Retinal pigment epithelial cell (primary cell): Measurements from ENCODE around the gene IFI27L2.

Source experiments
- DNase-seq: peaks from one replicate; pipeline ENCODE4 v3.0.0-alpha.2; 2010; ENCODE audit warnings: low read depth
- H3K4me3 ChIP-seq: 2 replicates; pipeline ENCODE4 v1.5.1; 2011; ENCODE audit warnings: mild to moderate bottlenecking, low read length, control low read depth, moderate library complexity
- TF ChIP-seq, protein P1 (sequence below): conservative IDR thresholded peaks from 2 replicates; pipeline ENCODE4 v1.5.1; 2011; ENCODE audit warnings: low read depth, low read length, control low read depth, inconsistent platforms

The IFI27L2 gene, protein sequence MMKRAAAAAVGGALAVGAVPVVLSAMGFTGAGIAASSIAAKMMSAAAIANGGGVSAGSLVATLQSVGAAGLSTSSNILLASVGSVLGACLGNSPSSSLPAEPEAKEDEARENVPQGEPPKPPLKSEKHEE

DNA sequence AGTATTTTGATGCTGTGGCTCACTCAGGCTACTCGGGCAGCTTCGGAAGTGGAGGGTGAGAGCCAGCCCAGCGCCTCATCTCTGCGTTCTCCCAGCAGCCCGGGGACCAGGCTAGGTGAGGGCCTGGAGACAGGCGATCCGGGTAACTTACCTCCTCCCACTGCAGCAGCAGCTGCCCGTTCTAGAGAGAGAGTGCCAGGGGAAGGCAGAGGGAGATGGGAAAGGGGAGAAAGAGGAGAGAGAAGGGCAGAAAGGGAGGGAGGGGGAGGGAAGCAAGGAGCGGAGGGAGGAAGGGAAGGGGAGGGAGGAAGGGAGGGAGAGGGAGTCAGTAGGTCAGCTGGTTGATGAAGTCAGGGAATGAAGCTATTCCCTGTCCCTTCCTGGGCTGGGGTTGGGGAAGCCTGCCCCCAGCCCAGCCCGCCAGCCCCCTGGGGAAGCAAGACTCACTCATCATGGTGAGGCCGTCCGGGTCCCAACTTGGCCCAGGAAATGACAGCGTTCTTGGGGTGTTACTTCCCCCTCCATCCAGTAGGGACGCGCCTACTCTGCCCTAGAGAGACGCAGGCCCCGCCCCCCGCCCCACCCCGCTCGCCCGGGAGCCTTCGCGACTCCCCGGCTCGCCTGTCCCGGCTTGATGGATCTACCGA, at the start of gene IFI27L2:
Gene IFI27L2 (minus strand): TSS at position 494 of the 647 bp plus-strand sequence. CDS start 40 bp downstream, at position 454.
- TF ChIP-seq, protein P1, sequence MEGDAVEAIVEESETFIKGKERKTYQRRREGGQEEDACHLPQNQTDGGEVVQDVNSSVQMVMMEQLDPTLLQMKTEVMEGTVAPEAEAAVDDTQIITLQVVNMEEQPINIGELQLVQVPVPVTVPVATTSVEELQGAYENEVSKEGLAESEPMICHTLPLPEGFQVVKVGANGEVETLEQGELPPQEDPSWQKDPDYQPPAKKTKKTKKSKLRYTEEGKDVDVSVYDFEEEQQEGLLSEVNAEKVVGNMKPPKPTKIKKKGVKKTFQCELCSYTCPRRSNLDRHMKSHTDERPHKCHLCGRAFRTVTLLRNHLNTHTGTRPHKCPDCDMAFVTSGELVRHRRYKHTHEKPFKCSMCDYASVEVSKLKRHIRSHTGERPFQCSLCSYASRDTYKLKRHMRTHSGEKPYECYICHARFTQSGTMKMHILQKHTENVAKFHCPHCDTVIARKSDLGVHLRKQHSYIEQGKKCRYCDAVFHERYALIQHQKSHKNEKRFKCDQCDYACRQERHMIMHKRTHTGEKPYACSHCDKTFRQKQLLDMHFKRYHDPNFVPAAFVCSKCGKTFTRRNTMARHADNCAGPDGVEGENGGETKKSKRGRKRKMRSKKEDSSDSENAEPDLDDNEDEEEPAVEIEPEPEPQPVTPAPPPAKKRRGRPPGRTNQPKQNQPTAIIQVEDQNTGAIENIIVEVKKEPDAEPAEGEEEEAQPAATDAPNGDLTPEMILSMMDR = peak; percentile 28
- DNase-seq = peak; percentile 20
- H3K4me3 ChIP-seq = peak within 1 kb of the TSS; percentile 68

DNA sequence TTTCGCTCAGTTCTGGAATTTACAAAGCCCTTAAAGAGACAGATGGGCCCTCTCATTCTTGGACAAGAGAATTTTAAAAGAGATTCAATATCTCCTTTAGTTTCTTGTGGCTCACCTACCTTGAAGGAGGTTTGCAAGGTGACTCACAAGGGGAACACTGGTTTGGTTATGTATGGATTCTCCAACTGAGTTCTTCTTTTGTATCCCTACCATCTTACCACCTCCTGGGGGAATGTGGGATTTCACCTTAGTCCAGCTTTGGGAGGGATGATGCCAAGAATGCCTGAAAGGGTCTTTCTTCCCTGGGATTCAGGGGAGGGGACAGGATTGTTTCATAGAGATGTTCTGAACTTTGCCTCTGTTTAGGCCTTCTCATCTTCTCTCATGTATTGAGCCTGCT, 48.4 kb upstream of the IFI27L2 start:
- TF ChIP-seq, protein P1 = no peak
- DNase-seq = no peak
- H3K4me3 ChIP-seq = no peak overlapping the region

DNA sequence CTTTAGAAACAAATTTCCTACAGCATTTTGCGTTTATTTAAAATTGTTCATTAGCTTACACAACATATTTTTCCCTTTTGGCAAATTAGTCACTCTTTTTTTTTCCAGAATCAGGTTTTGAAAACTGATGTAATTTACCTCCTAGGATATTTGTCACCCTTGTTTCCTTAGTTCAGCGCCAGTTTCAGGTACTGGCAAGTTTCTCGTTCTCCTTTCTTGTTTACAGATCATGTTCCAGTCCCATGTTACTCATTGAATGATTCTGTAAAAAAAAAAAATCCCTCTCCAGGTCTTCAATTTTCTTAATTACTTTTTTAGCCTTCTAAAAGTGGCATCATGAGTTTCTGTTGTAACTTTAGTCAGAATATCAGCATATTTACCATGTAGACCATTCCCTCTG, 47.4 kb upstream of the IFI27L2 start:
- TF ChIP-seq, protein P1 = no peak
- no peak overlapping the region for H3K4me3 ChIP-seq
- DNase-seq = no peak

DNA sequence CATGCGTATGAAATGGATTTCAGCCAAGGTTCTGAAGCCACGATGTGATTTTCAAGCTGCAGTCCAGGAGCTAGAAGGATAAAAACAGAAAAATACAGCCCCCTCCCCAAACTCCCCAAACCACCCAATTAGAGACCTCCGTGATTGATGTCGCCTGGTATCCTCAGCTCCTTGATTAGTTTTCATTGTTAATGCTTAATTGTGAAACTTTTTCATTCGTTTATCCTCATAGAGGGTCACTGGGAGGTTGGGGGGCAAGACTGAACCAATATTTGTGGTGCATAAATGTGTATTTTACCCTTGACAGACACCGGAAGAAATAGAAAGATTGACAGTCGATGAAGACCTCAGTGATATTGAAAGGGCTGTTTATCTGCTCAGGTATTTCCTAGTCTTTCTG, 46.3 kb upstream of the IFI27L2 start:
- TF ChIP-seq, protein P1 = no peak
- no peak for DNase-seq
- peak overlapping the region; percentile 39 for H3K4me3 ChIP-seq

DNA sequence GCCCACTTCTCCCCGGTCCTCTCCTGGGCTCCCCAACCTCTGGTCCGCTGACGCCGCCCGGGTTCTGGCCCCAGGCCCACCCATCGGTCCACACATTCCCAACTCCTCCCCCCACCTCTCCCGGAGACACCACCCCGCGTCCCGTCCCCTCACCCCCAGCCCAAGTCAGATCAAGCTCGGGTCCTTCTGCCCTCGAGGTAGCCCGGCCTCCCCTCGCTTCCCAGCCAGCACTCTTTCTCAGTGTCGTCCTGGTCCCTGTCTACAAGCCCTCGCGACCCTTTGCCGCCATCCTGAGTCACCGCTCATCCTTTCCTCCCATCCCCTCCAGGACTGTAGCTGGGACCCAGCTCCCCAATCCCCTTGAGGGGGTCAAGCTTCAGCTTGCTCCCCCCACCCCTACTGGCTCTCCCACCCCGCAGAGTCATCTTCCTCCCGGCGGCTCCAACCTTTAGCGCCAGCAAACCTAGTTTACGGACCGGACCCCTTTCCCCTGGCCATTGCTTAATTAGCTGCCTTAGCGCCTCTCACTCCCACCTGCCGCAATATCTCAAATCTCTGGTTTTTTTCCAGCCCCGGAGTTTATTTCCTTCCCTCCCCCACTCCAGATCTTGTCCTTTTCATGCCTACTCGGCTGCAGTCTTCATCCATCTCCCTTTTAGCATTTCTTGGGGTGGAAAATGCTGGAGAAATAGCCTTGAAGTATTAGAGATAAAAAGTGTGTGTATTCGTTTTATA, 45.8 kb upstream of the IFI27L2 start:
- DNase-seq = no peak
- peak overlapping the region; percentile 39 for H3K4me3 ChIP-seq
- TF ChIP-seq, protein P1 = no peak

DNA sequence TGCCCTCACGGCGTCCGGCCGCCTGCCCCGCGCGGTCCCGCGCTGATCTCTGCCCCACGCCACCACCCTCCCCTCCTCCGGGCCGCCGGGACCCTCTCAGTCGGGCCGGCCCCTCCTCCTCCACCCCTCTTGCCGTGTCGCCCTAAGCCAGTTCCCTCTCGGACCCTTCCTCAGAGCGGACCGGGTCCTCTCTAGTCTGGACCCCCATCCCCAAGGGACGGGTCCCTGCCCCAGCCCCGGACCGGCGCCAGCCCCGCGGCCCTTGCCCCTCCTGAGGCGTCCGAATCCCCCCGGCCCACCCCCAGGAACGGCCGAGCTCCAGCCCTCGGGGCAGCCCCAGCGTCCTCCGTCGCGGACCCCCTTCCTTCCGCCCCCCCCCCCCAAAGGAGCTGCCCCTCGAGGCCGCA, 45.2 kb upstream of the IFI27L2 start:
- peak overlapping the region; percentile 39 for H3K4me3 ChIP-seq
- no peak for DNase-seq
- TF ChIP-seq, protein P1 = no peak
